NCI-H2029 treated with DMSO at 0.1 percent for 48 hours (cell line): ENCODE results near the gene ADGRA1.
"Not testable (repeated sequence)": the region's sequence is repeated elsewhere in the genome, so short reads cannot be mapped to it uniquely, and the experiment has no call there.

Experiments used
- DNase-seq: peaks from one replicate; lab custom pipeline; 2025; lab: John Stamatoyannopoulos, UW

Gene ADGRA1

DNA sequence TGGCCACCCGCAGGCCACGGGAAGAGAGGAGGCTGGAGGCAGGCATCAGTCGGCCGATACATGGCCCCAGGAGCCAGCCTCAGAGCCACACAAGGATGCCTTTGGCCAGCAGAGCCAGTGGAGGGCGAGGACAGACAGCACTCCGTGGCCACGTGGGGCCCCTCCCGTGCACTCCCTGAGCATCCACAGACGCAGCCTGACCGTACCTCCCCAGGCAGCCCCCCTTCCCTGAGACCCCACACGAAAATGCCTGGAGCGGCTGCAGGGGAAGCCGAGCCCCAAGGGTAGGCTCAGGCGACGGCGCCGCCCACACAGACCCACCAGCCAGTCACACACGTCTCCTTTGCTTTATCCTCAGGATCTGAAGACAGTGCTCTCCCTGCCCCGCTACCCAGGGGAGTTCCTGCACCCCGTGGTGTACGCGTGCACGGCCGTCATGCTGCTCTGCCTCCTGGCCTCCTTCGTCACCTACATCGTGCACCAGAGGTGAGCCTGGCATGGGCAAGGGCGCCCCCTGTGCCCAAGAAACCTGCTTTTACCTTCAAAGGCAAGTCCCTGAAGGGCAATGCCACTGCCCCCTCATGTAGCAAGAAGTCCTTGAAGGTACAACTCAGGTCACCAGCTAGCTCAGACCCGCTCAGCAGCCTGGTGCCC, 9.0 kb downstream of the ADGRA1 start:
- no peak for DNase-seq

GRCh38 chr10:133097418-133097817, 9.7 kb downstream of the ADGRA1 start:
- DNase-seq: no peak

- DNase-seq: no peak
Measured at GRCh38 chr10:133097961-133098360, 10.2 kb downstream of the ADGRA1 start.

DNA sequence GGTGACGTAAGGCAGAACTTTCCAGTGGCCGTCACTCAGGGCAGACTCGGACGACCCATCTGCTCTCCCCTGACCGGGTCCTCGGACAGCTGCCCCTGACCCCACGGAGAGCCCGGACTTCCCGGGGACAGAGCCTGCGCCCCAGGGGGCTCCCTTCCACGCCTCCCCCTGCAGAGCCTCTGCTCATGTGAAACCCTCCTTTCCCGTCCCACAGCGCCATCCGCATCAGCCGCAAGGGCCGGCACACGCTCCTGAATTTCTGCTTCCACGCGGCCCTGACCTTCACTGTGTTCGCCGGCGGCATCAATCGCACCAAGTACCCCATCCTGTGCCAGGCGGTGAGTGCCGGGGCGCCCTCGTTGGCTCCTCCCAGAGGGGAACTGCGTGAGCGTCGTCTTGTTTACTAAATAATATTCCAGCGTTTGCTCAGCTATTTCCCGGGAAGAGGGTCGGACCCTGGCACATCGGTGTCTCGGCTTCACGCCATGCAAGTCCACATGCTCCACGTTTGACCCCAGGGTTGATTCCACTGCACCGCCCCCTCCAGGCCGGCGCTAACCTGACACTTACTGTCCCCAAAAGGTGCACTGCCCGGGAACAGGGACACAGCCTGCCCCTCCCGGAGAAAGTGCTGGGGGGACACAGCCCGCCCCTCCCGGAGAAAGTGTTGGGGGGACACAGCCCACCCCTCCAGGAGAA, 10.9 kb downstream of the ADGRA1 start:
- DNase-seq: no peak

DNA sequence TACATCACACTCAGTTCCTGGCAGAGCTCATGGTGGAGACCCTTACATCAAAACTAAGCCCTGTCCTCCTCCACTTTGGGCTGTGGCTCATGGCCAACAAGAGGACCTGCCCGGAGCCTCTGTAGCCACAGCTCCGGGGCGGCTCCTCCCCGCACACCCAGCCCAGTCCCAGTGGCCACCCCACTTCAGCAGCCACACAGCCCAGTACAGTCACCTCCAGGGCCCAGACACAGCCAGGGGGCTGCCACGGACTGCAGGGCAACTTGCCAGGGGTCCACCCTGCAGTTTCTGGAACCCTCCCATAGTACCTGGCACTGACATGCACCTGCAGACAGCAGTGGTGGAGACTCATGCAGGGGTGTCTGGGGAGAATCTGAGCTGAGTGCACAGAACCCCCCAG, 11.8 kb downstream of the ADGRA1 start:
- no peak for DNase-seq

- no peak for DNase-seq
Measured at GRCh38 chr10:133100186-133100585, 12.5 kb downstream of the ADGRA1 start.

GRCh38 chr10:133100706-133101415, 13.1 kb downstream of the ADGRA1 start:
- no peak for DNase-seq

DNA sequence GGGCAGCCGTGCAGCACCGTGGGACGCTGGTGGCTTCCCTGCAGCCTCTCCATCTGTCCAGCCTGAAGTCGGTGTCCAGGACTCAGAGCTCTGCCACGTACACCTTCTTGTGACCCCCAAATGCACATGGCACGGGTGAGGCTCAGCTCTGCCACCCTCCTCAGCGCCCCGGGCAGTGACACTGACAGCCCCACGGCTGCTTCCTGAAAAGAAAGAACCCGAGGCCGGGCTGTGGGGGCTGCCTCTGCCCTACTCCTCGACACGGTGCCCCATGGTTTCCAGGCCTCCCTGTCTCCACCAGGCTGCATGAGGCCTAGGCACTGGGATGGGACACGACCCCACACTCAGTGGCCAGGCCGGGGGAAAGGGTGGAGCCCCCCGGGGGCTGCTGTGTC, 13.7 kb downstream of the ADGRA1 start:
- no peak for DNase-seq

DNA sequence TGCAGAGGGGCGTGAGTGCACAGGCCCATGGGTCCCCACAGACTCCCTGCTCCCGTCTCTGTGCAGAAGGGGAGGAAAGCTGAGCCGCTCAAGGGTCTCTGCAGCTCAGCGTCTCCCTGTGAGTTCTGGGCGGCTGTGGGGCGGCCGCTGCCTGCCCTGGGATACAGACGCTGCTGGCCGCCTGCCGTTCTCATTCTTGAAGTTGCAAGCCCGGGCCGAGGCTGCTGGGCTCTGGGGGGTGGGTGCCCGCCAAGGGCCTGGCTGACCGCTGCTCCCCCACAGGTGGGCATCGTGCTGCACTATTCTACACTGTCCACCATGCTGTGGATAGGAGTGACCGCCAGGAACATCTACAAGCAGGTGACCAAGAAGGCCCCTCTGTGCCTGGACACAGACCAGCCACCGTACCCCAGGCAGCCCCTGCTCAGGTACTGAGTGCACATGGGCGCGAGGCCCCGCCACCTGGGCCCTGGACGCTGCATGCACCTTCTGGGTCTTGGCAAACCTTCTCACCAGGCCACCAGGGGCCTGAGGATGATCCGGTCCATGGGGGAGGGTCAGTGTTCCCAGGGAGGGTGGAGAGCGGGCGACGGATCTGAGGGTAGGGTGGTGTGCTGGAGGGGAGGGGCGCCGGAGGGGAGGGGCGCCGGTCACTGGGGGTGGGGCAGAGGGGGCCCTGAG, 14.8 kb downstream of the ADGRA1 start:
- no peak for DNase-seq

DNA sequence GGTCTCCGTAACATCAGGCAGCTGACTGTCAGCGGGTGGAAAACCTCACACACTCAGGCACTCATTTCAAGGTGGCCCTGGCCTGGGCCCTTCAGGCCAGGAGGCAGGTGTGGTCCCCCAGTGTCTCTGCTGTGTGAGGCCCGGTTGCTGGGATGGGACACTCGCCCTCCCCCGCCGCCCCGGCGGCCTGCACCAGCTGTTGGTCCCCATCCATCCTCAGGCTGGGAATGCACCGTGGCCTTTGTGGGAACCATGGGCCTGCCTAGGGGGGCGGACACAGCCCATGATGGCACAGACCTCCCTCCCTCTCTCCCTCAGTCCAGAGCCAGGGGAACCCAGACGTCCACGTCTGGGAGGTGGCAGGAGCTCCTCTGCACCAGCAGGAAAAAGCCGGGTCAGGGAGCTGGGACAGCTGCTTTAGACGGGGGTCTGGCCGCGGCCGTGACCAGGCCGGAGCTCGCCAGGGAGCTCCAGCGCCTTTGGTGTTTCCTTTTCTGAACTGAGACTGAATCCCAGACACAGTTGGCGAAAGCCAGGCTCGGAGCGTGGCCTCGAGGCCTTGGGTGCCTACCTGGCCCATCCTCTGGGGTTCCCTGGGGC, 15.7 kb downstream of the ADGRA1 start:
- no peak for DNase-seq

DNA sequence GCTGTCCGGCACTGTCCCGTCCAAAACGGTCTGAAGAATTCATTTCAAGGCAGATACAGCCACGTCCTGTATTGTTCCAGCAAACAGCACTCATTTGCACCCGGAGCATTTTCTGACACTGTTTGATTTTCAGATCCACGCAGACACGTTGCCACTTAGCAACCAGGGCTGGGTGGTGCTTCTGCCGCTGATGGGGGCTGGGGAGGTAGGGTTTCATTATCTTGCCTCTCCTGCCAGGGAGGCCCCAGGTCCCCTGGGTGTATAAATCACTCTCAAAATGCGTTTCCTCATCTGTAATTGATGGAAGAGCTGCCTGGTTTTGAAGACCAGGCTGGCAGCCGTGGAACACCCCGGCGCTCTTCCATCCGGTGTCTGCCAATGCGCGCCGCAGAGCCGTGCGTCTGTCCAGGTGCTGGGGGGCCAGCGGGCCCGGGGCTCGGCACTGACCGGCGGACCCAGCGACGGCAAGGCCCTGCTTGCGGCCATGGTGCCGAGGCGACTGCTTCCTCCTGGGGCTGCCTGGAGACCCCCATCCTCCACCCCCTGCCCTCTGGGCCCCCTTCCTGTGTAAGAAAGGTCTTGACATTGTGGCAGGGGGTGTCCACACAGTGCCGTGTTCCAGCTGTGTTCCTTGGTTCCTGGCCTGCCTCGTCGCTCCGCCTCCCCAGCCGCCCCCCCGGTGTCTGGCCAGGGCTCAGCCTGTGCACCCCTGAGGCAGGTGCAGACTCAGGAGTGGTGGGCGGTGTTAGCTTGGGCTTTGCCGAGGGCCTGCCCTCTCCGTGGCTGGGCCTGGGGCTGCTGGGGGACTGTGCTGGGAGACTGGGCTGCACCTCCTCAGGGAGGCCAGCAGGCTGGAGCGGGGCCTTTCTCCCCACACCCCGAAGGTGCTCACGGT, 16.6 kb downstream of the ADGRA1 start:
- DNase-seq: no peak

DNA sequence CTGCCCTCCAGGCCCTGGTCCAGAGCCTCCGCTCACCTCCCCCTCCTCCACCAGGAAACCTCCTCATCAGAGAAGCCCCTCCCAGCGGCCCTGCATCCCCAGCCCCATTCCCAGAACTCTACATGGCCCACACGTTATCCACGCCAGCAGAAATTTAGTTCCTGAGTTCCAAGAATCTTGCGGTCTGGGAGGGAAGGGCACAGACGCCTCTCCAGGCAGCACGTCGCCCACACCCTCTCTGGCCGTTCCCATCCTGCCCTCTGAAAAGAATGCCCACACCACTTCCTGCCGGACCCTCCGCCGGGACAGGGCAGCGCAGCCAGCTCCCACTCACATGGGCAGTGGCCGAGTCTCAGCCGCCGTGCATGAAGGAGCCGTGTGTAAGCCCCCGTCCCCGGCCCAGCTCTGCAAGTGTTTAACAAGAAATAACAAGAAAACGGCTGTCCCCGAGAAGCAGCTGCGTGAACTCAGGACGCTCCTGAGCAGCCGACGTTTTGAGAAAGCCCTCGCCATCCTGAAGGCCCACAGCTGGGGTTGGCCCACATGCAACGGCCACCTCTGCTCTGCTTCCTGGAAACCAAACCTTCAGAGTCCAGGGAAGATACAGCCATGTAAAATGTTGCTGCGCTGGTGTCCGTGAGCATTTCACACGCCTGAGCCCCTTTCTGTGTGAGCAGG, 17.4 kb downstream of the ADGRA1 start:
- DNase-seq: no peak

DNA sequence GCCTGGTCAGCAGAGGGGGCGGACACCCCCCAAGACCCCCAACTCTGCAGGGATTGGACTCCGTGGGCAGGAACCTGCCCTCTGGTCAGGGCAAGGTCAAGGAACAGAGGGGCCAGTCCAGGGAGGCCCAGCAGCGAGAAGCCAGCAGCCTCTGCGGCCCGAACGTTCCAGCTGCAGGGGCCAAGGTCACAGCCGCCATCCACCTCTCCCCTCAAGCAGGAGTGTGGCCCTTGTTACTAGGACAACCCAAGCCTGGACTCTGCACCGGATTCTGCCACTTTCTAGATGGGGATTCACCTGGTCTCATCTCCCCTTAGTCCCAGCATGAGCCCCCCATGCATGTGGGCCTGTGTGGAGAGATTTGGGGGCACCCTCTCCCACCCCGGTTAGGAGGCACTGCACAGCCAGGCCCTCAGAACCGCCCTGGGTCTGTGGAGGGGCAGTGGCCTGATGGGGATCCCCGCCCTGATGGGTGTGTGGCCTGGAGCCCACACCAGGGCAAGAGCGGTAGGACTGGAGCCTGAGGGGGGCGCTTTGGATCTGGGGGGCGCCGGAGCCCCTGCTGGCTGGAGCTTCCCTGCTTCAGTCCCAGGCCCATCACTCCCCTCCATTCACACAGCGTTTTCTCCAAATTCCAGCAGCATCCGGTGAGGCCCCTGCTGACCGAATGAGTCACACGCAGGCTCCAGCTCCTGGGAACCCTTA, 18.1 kb downstream of the ADGRA1 start:
- no peak for DNase-seq

DNA sequence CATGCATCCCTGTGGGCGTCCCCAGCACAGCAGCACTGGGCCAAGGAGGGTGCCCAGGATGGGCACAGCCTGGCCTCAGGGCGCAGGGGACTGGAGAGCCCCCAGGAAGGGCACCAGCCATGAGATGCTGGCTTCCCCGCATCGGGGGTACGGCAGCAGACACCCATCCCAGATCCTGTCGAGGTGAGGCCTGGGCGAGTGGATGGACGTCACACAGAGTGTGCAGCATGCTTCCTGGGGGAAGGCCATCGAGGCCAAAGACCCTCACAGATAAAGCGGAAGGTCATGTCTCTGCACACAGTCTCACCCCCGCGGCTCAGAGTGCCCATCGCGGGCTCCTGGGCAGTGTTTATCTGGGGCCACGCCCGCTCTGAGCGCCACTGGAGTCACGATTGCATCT, 18.8 kb downstream of the ADGRA1 start:
- no peak for DNase-seq

GRCh38 chr10:133107442-133107841, 19.7 kb downstream of the ADGRA1 start:
- no peak for DNase-seq

GRCh38 chr10:133109711-133110110, 22.0 kb downstream of the ADGRA1 start:
- no peak for DNase-seq

DNA sequence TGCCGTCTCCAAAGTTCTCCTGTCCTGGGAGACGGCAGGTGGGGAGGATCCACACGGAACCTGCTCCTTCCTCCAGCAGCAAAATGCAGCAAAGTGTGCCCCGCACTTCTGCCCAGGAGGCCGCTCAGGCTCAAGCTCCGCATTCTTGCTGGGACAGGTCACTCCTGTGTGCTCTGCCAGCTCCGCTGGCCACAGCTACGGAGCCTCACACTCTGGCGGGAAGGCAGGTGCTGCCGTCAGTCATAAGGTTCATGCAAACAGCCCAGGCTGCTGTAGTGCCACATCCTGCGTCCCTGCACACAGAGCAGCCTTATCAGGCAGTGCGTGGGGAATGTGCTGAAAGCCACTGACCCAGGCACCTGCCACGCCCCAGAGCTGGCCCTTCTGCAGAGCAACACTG, 22.4 kb downstream of the ADGRA1 start:
- DNase-seq: no peak

DNA sequence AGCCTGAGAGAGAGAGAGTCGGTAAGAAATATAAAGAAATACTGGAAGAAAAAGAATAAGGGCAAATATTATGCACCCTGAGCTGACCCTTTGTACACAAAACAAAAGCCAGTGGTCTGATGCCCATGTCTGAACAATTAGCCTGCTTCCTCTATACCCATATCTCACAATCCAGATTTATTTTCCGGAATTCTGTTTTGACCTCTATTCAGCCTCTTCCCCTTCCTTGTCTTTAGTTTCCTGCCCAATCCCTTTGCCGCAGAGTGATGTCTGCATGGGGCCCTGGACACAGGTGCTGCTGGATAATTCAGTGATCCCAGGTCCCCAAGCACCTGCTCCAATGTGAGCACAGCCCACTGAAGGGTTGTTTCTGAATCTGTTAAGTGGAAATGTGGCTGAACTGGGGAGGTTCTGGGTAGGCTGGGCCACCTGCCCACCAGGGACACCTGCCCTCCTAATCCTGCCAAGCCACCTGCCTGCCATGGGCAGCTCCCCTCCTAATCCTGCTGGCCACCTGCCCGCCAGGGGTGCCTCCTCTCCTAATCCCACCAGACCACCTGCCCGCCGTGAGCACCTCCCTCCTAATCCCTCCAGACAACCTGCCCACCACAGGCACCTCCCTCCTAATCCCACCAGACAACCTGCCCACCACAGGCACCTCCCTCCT, 23.0 kb downstream of the ADGRA1 start:
- DNase-seq: no peak

DNA sequence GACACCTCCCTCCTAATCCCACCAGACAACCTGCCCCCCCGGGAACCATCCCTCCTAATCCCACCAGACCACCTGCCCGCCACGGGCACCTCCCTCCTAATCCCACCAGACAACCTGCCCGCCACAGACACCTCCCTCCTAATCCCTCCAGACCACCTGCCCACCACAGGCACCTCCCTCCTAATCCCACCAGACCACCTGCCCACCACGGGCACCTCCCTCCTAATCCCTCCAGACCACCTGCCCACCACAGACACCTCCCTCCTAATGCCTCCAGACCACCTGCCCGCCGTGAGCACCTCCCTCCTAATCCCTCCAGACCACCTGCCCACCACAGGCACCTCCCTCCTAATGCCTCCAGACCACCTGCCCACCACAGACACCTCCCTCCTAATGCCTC, 23.9 kb downstream of the ADGRA1 start:
- DNase-seq: not testable (repeated sequence)
